GM19240 (cell line): Measurements from ENCODE around the gene SELENOO.

Experiments used
- DNase-seq: peaks from one replicate; pipeline ENCODE4 v3.0.0; 2011; ENCODE audit warnings: low spot score; ENCODE audit not compliant: insufficient read length

SELENOO gene

DNA sequence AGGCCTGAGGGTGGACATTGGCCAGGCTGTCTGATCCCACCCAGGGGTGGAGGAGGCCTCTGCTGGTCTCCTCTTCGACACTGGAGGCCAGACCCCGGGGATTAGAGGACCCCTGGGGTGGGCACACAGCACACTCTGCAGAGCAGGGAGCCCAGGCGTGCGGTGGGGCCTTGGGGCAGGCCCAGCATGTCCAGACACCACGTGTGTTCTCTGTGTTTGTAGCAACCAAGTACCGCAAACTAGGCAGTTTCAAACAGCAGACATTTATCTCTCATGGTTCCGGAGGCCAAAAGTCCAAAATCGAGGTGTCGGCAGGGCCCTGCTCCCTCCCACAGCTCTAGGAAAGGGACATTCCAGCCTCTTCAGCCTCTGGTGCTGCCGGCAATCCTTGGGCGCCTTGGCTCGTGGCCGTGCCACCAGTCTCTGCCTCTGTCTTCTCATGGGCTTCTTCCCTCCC lies 28.8 kb upstream of the SELENOO start:
- DNase-seq: no peak

DNA sequence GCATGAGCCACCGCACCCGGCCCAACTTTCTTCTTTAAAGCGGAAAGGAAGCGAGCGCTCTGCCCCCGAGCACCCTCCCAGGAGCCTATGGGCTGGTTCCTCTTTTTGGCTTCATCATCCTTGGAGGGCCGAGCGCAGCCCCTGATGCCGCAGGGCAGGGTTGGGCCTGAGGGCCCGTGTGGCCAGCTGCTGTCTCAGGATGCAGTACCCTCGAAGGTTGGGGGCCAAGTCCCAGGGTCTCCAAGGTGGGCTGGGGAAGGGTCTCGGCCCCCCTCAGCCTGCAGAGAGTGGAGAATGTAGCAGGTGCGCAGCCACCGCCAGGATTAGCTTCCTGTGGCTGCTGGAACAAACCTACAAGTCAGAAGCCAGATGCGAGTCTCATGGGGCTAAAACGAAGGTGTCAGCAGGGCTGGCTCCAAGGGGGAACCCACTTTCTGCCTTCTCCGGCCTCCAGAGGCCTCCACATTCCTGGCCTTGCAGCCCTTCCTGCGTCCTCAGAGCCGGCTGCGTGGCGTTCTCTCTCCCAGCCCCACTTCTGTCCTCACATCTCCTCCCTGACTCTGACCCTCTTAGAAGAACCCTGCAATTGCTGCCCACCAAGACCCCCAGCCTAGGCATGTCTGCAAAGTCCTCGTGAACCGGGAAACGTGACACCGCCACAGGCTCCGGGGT lies 27.4 kb upstream of the SELENOO start:
- DNase-seq: no peak

DNA sequence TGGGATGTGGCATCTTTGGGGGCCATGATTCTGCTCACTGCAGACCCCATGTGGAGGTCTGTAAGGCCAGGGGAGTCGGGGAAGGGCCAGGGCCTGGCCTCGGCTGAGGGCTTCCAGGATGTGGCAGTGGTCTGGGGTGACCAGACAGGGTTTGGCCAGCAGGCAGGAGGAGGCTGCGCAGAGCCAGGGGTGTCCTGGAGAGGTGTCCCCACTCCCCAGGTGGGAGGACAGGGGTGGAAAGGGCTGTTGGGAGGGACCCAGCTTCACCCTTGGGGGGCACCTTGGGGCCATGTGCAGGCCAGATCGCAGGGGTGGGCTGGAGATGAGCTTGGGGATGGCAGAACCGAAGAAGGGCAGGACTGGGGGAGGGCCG lies 26.8 kb upstream of the SELENOO start:
- DNase-seq: no peak

DNA sequence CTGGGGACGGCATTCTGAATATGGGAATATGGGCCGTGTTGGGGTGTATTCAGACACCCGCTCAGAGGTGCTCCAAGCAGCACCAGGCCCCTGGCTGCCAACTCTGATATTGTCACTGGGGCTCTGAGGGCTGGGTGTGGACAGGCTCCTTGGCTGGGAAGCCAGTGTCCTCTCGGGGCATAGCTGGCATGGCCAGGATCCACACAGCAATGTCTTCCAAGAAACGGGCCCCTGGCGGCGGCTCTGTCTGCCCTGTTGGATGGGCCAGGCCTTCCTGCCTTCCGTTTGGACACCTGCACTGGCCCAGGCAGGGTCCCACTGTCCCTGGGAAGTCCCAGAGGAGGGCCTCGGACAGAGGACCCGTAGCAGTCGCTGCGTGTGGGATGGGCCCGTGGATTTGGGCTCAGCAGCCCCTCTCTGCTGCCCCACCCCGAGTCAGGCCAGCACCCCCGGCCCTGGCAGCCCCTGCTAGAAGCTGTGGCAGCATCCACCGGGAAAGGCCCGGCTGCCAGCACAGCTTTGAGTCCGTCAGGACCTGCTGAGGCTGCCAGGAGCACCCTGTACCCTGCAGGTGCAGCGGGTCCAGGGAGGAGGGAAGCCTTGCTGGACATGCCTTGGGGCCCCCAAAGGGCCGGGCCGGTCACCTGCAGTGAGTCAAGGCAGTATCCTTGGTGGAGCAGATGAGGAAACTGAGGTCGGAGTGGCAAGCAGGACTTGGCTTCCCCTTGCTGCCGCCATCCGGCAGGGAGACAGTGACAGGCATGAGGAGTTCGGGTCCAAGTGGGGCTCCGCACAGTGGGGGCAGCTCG lies 26.2 kb upstream of the SELENOO start:
- no peak for DNase-seq

DNA sequence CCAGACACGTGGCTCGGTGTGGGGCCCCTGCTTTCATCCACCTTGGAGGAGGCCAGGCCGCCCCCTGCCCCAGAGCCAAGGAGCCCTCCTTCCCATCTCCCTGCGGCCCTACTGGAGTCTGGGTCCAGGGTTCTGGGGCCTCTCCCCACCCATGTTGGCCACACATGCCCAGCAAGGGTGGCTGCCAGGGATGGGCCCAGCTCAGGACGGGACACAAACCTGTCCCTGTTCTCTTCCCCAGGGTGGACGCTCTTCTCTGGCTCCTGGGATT lies 25.7 kb upstream of the SELENOO start:
- no peak for DNase-seq

DNA sequence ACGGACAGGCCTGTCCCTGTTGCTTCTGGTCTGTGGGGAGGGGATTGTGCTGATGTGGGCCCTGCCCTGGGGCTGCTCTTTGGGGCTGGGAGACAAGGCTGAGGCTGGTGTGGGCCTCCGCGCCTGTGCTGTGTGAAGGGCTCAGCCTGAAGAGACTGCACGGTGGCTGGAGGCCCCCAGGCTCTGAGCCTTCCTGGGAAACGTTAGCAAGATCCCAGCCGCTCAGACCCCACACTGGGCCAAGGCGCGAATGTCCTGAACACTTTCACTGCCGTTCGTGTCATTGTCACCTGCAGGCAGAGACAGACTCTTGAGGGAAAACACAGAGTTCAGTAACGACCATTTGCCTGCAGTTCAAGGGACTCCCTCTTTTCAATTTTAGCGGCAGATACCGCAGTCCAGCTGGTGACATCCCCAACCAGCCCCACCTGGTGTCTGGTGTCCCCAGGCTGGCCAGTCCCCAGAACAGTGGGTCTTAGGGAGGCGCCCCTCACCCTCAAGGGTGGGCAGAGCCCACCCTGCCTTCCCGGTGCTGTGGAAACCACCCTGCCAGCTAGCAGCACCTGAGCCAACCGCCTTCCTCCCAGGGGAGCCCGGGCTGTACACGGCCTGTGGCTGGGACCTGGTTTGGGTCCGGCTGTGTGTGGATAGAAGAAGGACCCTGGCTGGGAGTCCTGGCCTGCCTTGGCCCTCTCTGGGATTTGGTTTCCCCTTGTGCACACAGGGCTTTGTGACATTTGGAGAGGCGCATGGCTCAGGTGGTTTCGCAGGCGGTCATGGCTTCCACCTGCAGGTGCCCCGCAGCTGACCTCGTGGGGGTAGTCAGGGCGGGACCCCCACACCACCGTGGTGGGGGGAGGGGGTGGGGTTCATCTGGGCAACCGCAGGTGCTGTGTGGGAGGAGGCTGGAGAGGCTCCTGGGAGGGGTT lies 24.6 kb upstream of the SELENOO start:
- DNase-seq: no peak

DNA sequence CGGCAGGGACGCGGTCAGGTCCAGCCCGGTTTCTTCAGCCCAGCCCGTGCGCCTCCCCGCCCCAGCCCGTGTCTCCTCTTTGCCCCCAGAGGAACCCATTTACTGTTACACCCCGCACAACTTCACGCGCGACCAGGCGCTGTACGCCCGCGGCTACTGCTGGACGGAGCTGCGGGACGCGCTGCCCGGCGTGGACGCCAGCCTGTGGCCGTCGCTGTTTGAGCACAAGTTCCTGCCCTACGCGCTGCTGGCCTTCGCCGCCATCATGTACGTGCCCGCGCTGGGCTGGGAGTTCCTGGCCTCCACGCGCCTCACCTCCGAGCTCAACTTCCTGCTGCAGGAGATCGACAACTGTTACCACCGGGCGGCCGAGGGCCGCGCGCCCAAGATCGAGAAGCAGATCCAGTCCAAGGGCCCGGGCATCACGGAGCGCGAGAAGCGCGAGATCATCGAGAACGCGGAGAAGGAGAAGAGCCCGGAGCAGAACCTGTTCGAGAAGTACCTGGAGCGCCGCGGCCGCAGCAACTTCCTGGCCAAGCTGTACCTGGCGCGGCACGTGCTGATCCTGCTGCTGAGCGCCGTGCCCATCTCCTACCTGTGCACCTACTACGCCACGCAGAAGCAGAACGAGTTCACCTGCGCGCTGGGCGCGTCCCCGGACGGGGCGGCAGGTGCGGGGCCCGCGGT lies 23.8 kb upstream of the SELENOO start:
- DNase-seq: no peak

DNA sequence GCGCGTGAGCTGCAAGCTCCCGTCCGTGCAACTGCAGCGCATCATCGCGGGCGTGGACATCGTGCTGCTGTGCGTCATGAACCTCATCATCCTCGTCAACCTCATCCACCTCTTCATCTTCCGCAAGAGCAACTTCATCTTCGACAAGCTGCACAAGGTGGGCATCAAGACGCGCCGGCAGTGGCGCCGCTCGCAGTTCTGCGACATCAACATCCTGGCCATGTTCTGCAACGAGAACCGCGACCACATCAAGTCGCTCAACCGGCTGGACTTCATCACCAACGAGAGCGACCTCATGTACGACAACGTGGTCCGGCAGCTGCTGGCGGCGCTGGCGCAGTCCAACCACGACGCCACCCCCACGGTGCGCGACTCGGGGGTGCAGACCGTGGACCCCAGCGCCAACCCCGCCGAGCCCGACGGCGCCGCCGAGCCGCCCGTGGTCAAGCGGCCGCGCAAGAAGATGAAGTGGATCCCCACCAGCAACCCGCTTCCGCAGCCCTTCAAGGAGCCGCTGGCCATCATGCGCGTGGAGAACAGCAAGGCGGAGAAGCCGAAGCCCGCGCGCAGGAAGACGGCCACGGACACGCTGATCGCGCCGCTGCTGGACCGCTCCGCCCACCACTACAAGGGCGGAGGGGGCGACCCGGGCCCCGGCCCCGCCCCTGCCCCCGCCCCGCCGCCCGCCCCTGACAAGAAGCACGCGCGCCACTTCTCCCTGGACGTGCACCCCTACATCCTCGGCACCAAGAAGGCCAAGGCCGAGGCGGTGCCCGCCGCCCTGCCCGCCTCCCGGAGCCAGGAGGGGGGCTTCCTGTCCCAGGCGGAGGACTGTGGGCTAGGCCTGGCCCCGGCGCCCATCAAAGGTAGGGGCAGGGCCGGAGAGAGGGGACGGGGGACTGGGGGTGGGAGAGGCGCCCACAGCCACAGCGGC lies 23.0 kb upstream of the SELENOO start:
- DNase-seq: no peak

DNA sequence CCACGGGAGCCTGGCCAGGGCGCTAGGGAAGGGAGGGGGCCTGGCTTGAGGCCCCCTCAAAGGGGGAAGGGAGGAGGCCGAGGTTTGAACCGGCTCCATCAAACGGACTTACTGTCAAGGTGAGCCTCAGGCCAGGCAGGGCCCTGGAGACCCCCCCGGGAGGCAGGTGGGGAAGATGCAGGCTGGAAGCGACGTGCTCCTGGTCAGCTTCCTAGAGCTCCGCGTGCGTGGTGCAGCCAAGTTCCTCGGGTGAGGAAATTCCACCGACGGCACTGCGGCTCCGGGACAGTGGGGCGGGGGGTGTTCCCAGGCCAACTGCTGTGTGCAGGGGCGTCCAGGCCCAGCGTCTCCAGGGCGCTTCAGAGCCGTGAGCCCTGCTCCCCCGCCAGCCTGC lies 22.3 kb upstream of the SELENOO start:
- no peak for DNase-seq

DNA sequence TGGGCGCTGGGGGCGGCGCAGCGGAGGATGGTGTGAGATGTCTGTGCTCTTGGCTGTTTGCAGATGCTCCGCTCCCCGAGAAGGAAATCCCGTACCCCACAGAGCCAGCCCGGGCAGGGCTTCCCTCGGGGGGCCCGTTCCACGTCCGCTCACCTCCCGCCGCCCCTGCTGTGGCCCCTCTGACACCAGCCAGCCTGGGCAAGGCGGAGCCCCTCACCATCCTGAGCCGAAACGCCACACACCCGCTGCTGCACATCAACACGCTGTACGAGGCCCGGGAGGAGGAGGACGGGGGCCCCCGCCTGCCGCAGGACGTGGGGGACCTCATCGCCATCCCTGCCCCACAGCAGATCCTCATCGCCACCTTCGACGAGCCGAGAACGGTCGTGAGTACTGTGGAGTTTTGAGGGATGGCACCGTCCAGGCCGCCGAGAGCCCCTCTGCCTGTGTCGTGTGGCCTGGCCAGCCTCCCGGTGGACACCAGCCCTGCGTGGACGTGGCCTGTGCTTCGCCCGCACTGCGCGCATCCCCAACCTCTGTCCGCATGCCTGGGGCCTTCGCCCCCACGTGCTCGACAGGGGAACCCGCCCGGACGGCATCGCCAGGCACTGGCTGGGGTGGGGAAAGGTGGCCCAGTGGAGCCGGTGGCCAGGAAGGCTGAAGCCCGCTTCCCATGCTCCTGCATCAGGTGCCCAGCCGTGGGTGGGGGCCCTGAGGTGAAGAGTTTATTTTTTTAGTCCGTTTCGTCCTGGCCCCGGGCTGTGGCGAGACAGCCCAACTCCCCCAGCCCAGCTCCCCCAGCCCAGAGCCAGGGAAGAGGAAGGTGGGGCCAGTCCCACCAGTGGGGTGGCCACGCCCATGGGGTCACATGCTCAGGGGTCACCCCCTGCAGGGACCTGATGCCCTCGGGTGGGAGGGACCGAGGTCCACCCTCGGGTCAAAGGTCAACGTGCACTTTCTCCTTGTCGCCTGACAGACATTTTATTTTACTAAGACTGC lies 21.6 kb upstream of the SELENOO start:
- no peak for DNase-seq

DNA sequence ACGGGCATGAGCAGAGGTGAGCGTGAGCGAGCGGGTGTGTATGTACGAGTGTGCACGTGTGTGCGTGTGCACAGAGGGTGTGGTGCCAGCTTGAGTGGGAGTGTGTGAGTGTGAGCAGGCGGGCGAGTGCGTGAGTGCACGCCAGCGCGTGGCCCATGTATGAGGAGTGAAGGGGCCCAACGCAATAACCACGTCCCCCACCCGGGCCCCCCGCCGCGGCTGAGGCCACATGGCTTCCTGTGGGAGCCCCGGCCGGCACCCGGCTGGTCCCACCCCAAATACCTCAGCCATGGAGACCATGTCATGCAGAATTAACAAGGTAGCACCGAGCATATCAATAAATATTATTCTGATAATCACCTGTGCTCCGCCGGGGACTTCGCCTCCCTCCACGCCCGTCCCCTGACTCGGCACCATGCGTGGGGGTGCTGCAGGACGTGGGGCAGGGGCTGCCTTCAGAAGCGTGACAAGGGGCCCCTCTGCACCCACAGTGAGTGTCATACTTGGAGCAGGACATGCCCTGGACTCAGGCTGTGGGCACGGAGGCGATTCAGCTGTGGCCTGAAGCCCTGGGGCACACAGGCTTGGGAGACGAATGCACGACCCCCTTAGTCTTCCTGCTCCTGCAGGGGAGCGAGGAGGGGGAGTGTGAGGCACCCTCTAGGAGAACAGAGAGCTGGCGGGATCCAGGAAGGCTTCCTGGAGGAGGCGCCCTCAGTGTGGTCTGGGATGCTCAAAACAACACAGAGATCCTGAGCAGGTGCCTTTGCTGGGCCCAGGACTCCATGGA lies 20.7 kb upstream of the SELENOO start:
- no peak for DNase-seq

DNA sequence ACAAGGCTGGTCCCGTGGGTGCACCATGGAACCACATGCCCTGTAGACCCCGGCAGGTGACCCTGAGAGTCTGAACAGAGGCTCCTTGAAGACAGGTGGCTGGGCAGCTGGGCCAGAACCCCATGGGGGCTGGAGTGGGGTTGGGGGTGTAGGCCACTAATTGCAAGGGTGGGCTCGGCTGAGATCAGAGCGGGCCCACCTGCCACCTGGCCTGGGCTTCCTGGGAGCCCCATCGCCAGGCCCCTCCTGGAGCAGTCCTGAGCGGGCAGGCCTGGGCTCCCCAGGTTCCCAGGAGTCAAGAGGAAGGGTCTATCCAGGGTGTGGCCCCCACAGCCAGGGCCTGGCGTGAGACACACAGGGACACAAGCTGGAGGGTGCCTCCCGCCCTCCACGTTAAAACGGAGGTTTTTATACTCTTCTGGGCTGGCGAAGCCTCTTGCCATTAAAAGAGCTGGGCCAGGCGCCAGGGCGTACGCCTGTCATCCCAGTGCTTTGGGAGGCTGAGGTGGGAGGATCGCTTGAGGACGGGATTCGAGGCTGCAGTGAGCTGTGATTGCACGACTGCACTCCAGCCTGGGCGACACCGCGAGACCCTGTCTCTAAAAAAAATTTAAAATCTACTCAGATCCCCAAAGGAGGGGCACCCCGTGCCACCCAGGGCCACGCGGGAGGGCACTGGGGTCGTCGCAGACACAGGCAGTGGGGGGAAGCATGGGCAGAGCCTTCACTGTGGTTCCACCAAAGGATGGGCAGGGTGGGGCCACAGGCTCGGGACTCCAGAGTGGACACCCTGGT lies 19.9 kb upstream of the SELENOO start:
- DNase-seq: no peak

DNA sequence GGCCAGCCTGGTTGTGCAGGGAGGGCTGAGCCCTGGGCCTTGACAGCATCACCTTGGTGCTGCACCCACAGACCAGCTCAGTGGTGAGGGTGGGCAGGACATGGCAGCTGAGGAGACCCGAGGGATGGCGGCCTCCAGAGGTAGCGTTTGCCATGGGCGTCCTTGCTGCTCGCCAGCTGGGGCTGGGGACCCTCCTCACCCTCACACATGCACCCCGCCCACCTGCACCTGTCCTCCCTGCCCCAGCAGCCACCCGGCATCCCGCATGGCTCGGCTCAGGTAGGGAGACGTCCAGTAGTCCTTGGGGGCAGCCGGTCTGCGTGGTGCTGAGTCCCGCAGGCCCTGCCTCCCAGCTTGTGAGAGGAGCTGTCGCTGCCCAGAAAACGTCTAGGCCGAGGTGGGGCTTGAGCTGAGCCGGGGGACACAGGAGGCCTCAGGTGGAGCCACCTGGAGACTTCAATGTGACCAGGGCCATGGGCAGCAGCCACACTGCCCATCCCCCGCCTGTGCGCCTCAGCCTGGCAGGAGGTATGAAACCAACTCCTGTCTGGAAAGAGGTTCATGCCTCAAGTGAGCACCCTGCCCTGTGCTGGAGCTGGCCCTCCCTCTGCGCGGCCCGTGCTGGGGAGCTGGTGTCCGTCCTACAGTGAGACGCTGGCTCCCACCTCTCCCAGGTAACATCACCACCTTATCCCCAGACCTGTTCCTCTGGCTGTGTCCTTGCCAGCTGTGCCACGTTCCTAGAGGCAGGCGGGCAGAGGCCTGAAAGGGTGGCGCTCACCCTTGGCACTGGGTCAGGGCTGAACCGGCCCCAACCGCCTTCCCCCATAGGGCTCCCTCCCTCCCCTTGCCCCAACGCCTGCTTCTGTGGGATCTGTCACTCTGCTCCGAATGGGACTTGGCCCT lies 18.4 kb upstream of the SELENOO start:
- no peak for DNase-seq

DNA sequence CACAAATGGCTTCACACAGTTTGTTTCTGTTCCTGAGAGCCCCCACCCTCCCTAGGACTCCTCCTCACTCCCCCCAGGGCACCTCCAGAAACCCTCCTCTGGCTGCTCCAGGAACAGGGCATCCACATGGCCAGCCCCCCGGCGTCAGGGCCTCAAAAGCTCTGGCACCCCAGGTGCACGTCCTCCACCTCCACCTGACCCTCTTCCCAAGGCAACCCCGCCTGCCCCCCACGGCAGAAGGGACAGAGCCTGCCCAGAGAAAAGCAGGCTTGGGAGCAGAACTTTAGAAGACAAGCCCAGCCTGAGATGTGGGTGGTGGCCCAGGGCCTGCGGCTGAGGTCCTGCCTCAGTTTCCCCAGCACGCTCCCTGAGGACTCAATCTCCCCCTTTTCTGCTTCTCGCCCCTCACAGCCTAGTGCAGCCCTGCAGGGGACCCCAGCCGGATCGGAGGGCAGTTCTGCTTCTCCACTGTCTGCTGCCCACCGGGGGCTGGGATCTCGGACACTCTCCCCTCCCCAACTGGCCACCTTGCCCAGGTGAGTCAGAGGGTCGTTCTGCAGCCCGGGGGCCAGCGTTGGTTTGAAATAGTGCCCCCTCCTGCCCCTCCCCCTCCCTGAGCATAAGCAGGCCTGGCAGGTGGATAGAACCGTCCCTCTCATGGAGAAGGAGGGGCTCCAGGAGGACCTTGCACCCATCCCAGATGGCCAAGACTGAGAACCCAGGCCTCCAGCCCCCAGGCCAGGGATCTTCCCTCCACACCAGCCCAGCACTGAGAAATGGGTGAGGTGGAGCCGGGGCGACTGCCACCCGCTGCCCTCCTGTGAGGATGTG lies 17.5 kb upstream of the SELENOO start:
- no peak for DNase-seq

DNA sequence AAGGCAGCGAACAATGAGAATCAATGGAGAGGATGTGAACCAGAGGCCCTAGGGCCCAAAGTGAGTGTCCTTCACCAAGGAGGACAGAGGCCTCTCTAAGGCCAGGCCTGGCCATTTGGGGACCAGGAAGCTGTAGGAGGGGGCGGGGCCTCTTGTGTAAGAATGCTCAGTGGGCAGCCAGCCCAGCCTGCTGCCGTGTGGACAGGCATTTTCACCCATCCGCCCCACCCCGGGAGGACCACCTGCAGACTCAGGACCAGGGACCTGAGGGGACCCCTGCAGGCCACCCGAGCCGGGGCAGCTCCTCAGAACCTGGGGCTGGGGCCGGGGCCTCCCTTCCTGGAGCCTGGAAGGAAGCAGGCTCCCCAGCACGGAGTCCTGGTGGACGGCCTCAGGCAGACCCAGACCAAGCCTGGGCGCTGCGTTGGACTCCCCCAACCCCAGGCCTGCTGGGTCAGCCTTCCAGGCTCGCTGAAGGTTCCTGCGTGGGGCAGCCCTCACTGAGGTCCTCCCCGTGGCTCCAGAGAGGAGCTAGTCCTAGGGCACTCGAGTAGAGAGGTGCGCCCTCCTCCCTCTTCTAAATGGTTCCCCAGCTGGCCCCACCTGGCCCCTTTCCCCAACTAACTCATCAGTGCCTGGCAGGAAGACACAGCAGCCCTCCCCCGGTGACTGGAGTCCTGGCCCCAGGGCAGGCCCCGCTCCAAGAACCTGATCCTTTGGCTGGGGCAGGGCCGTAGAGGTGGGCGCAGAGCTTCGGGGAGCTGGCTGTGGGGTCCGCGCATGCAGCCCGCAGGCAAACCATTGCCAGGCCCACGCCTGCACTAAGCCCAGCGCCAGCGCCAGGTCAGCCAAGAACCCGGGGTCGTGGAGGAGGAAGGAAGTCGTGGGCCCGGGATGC lies 16.6 kb upstream of the SELENOO start:
- no peak for DNase-seq
